ENCODE data around the gene BBC3. TPM values are rescaled to one million over a fixed set of nuclear protein-coding genes. Genes with fewer than 3 reads are reported as not detected.

The BBC3 gene
- total and polyA plus RNA-seq, 2 experiments from 2014 or later: 23.4 to 31.9 TPM

GRCh38 chr19:47260476-47260875 is 29.5 kb upstream of the BBC3 start:
- Histone ChIP-seq H3K27ac (ENCODE audit: low read depth) (no peak overlapping the region), H3K4me1 (ENCODE audit: insufficient read depth) (peaks cover 10% of the 10 kb centered on the region; the same call in 1 of the 2 replicates), H3K9me2 (ENCODE audit: insufficient read depth) (no peaks in the 10 kb centered on the region), H3K79me2 (replicated peaks; ENCODE audit: insufficient read depth) (peaks cover 15% of the 10 kb centered on the region), H3K4me2 (no peak overlapping the region), H3K27me3 (ENCODE audit: insufficient read depth) (no peaks in the 10 kb centered on the region), H3K4me3 (no peak overlapping the region), H2AFZ (no peak overlapping the region), H3F3A (replicated peaks; ENCODE audit: low read depth) (peaks cover 17% of the 10 kb centered on the region; the same call in 1 of the 2 replicates), H3K36me3 (ENCODE audit: insufficient read depth) (peaks cover 8% of the 10 kb centered on the region), H4K20me1 (replicated peaks; ENCODE audit: insufficient read depth) (no peaks in the 10 kb centered on the region; the same call in 1 of the 2 replicates)
- no peaks in the 10 kb centered on the region; the same call in 1 of the 3 replicates for H3K9me3 Mint-ChIP-seq
- DNase-seq (ENCODE audit: low spot score): no peak
- no peak overlapping the region for H3K27ac Mint-ChIP-seq
- H3K36me3 Mint-ChIP-seq (ENCODE audit: low read depth): peaks cover 61% of the 10 kb centered on the region
- H3K27me3 Mint-ChIP-seq (ENCODE audit: insufficient read depth, low read depth, poor library complexity): peaks cover 16% of the 10 kb centered on the region
- H3K4me3 Mint-ChIP-seq: no peak overlapping the region
- TF ChIP-seq ETS1 (IDR thresholded peaks at IDR 0.05) (no peak), ZNF114 (CRISPR knock-in tag; IDR thresholded peaks at IDR 0.05) (no peak), JUNB (IDR thresholded peaks at IDR 0.05; ENCODE audit: unreplicated experiment) (no peak), POLR2AphosphoS5 (IDR thresholded peaks at IDR 0.05; ENCODE audit: low read depth) (no peak), CREB1 (CRISPR knock-in tag; IDR thresholded peaks at IDR 0.05; ENCODE audit: low read depth) (no peak), ZNF331 (CRISPR knock-in tag; IDR thresholded peaks at IDR 0.05; ENCODE audit: low read depth) (no peak), EZH2phosphoT487 (IDR thresholded peaks at IDR 0.05; ENCODE audit: unreplicated experiment) (no peak), STAT1 (IDR thresholded peaks at IDR 0.05; ENCODE audit: unreplicated experiment) (no peak), NANOG (IDR thresholded peaks at IDR 0.05; ENCODE audit: borderline replicate concordance) (no peak), EZH2 (IDR thresholded peaks at IDR 0.05; ENCODE audit: low read depth, unreplicated experiment) (no peak)
- TF ChIP-seq, protein P1, sequence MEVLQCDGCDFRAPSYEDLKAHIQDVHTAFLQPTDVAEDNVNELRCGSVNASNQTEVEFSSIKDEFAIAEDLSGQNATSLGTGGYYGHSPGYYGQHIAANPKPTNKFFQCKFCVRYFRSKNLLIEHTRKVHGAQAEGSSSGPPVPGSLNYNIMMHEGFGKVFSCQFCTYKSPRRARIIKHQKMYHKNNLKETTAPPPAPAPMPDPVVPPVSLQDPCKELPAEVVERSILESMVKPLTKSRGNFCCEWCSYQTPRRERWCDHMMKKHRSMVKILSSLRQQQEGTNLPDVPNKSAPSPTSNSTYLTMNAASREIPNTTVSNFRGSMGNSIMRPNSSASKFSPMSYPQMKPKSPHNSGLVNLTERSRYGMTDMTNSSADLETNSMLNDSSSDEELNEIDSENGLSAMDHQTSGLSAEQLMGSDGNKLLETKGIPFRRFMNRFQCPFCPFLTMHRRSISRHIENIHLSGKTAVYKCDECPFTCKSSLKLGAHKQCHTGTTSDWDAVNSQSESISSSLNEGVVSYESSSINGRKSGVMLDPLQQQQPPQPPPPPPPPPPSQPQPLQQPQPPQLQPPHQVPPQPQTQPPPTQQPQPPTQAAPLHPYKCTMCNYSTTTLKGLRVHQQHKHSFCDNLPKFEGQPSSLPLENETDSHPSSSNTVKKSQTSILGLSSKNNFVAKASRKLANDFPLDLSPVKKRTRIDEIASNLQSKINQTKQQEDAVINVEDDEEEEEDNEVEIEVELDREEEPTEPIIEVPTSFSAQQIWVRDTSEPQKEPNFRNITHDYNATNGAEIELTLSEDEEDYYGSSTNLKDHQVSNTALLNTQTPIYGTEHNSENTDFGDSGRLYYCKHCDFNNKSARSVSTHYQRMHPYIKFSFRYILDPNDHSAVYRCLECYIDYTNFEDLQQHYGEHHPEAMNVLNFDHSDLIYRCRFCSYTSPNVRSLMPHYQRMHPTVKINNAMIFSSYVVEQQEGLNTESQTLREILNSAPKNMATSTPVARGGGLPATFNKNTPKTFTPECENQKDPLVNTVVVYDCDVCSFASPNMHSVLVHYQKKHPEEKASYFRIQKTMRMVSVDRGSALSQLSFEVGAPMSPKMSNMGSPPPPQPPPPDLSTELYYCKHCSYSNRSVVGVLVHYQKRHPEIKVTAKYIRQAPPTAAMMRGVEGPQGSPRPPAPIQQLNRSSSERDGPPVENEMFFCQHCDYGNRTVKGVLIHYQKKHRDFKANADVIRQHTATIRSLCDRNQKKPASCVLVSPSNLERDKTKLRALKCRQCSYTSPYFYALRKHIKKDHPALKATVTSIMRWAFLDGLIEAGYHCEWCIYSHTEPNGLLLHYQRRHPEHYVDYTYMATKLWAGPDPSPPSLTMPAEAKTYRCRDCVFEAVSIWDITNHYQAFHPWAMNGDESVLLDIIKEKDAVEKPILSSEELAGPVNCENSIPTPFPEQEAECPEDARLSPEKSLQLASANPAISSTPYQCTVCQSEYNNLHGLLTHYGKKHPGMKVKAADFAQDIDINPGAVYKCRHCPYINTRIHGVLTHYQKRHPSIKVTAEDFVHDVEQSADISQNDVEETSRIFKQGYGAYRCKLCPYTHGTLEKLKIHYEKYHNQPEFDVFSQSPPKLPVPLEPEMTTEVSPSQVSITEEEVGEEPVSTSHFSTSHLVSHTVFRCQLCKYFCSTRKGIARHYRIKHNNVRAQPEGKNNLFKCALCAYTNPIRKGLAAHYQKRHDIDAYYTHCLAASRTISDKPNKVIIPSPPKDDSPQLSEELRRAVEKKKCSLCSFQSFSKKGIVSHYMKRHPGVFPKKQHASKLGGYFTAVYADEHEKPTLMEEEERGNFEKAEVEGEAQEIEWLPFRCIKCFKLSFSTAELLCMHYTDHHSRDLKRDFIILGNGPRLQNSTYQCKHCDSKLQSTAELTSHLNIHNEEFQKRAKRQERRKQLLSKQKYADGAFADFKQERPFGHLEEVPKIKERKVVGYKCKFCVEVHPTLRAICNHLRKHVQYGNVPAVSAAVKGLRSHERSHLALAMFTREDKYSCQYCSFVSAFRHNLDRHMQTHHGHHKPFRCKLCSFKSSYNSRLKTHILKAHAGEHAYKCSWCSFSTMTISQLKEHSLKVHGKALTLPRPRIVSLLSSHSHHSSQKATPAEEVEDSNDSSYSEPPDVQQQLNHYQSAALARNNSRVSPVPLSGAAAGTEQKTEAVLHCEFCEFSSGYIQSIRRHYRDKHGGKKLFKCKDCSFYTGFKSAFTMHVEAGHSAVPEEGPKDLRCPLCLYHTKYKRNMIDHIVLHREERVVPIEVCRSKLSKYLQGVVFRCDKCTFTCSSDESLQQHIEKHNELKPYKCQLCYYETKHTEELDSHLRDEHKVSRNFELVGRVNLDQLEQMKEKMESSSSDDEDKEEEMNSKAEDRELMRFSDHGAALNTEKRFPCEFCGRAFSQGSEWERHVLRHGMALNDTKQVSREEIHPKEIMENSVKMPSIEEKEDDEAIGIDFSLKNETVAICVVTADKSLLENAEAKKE (CRISPR knock-in tag; IDR thresholded peaks at IDR 0.05): no peak
- TF ChIP-seq, protein P2, sequence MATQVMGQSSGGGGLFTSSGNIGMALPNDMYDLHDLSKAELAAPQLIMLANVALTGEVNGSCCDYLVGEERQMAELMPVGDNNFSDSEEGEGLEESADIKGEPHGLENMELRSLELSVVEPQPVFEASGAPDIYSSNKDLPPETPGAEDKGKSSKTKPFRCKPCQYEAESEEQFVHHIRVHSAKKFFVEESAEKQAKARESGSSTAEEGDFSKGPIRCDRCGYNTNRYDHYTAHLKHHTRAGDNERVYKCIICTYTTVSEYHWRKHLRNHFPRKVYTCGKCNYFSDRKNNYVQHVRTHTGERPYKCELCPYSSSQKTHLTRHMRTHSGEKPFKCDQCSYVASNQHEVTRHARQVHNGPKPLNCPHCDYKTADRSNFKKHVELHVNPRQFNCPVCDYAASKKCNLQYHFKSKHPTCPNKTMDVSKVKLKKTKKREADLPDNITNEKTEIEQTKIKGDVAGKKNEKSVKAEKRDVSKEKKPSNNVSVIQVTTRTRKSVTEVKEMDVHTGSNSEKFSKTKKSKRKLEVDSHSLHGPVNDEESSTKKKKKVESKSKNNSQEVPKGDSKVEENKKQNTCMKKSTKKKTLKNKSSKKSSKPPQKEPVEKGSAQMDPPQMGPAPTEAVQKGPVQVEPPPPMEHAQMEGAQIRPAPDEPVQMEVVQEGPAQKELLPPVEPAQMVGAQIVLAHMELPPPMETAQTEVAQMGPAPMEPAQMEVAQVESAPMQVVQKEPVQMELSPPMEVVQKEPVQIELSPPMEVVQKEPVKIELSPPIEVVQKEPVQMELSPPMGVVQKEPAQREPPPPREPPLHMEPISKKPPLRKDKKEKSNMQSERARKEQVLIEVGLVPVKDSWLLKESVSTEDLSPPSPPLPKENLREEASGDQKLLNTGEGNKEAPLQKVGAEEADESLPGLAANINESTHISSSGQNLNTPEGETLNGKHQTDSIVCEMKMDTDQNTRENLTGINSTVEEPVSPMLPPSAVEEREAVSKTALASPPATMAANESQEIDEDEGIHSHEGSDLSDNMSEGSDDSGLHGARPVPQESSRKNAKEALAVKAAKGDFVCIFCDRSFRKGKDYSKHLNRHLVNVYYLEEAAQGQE (IDR thresholded peaks at IDR 0.05; ENCODE audit: unreplicated experiment): no peak
- H3K4me1 Mint-ChIP-seq: peaks cover 16% of the 10 kb centered on the region
- ATAC-seq: no peak

Data from GM23338 (cell line).